GM19455 (cell line): ENCODE results near the gene RASSF6.
"Not testable (repeated sequence)": the region's sequence is repeated elsewhere in the genome, so short reads cannot be mapped to it uniquely, and the experiment has no call there.

Experiments
- ATAC-seq: cut with Tn5 transposase; IDR thresholded peaks from one replicate; pipeline ENCODE4 v1.9.1; 2021; ENCODE audit not compliant: unreplicated experiment

The RASSF6 gene

GRCh38 chr4:73620115-73620792 lies at the start of gene RASSF6:
Gene RASSF6, minus strand, starts transcription at chr4:73620436. Its CDS starts 8,641 bp downstream, at chr4:73611795.
- ATAC-seq, result peak; percentile 93

GRCh38 chr4:73669410-73670183 lies 49.4 kb upstream of the RASSF6 start:
- no peak for ATAC-seq

GRCh38 chr4:73668782-73669201 lies 48.6 kb upstream of the RASSF6 start:
- ATAC-seq, result no peak

- ATAC-seq, result not testable (repeated sequence)
Observed at GRCh38 chr4:73665924-73666323, 45.7 kb upstream of the RASSF6 start.

- ATAC-seq, result no peak
Observed at GRCh38 chr4:73664470-73664869, 44.2 kb upstream of the RASSF6 start.

- ATAC-seq, result no peak
Observed at GRCh38 chr4:73663576-73663975, 43.3 kb upstream of the RASSF6 start.

- ATAC-seq, result peak; percentile 82
Observed at GRCh38 chr4:73662709-73663546, 42.7 kb upstream of the RASSF6 start.

- ATAC-seq, result no peak
Observed at GRCh38 chr4:73661646-73662119, 41.4 kb upstream of the RASSF6 start.

GRCh38 chr4:73660808-73661207 lies 40.6 kb upstream of the RASSF6 start:
- no peak for ATAC-seq

GRCh38 chr4:73653695-73654106 lies 33.5 kb upstream of the RASSF6 start:
- peak; percentile 60 for ATAC-seq

GRCh38 chr4:73650250-73650649 lies 30.0 kb upstream of the RASSF6 start:
- ATAC-seq, result no peak

GRCh38 chr4:73648478-73648877 lies 28.2 kb upstream of the RASSF6 start:
- ATAC-seq, result no peak

- ATAC-seq, result no peak
Observed at GRCh38 chr4:73646117-73646516, 25.9 kb upstream of the RASSF6 start.

GRCh38 chr4:73631565-73632226 lies 11.5 kb upstream of the RASSF6 start:
- ATAC-seq, result no peak

- not testable (repeated sequence) for ATAC-seq
Observed at GRCh38 chr4:73628834-73629233, 8.6 kb upstream of the RASSF6 start.

- no peak for ATAC-seq
Observed at GRCh38 chr4:73621357-73621756, 1.1 kb upstream of the RASSF6 start.

GRCh38 chr4:73619346-73619745 lies 890 bp downstream of the RASSF6 start:
- ATAC-seq, result no peak

GRCh38 chr4:73617256-73617655 lies 3.0 kb downstream of the RASSF6 start:
- no peak for ATAC-seq

- ATAC-seq, result no peak
Observed at GRCh38 chr4:73615613-73616012, 4.6 kb downstream of the RASSF6 start.

GRCh38 chr4:73614311-73614867 lies 5.8 kb downstream of the RASSF6 start:
- ATAC-seq, result no peak
